Panc1 (cell line): ENCODE results near the gene TMEM106C. TPM values are rescaled to one million over a fixed set of nuclear protein-coding genes. Genes with fewer than 3 reads are reported as not detected.

Experiments used
- ATAC-seq: fragments of 200-7000 bp; cut with Tn5 transposase; 2 replicates; pipeline ENCODE4 v1.9.1; 2020; ENCODE audit warnings: mild to moderate bottlenecking, moderate library complexity
- BruUV-seq: library from RNA; stranded (reverse); fragments of 400-500 nt; replicated peaks from 2 replicates; lab custom pipeline; 2021; lab: Mats Ljungman, UMichigan
- CTCF ChIA-PET: fragments of 300-600 bp; sonication (Branson Sonifier 250); formaldehyde crosslinking; loops from one replicate; lab custom pipeline; 2022; ENCODE audit warnings: antibody characterized with exemption; lab: Charles Lee
- POLR2A ChIA-PET: fragments of 300-600 bp; sonication (Branson Sonifier 250); formaldehyde crosslinking; loops from one replicate; lab custom pipeline; 2022; ENCODE audit warnings: antibody characterized with exemption; lab: Charles Lee
- DNase-seq: peaks from one replicate; pipeline ENCODE4 v3.0.0-alpha.2; 2010; ENCODE audit warnings: low read depth, low spot score
- H3K27ac ChIP-seq: 2 replicates; pipeline ENCODE4 v1.5.1; 2011; ENCODE audit warnings: mild to moderate bottlenecking, low read length, inconsistent platforms
- H3K27me3 ChIP-seq: fragments of 200-500 bp; sonication (Bioruptor generic); 2 replicates; pipeline ENCODE4 v1.6.0; 2014; ENCODE audit warnings: low read length, inconsistent platforms; ENCODE audit not compliant: control insufficient read depth, insufficient read depth
- H3K36me3 ChIP-seq: fragments of 200-500 bp; sonication (Bioruptor generic); 2 replicates; pipeline ENCODE4 v1.5.1; 2014; ENCODE audit warnings: inconsistent platforms, mild to moderate bottlenecking, low read length, moderate library complexity; ENCODE audit not compliant: control insufficient read depth, insufficient read depth
- H3K4me1 ChIP-seq: 2 replicates; pipeline ENCODE4 v1.5.1; 2011; ENCODE audit warnings: inconsistent platforms, mild to moderate bottlenecking, low read length, moderate library complexity; ENCODE audit not compliant: control insufficient read depth, insufficient read depth
- H3K4me3 ChIP-seq, 2 experiments: 2 replicates each; pipeline ENCODE4 v1.5.1; 2011 to 2012; ENCODE audit warnings: low read depth in 2 of 2, low read length in 2 of 2, mild to moderate bottlenecking in 2 of 2, inconsistent platforms in 1 of 2, moderate library complexity in 1 of 2
- H3K9me3 ChIP-seq: fragments of 200-500 bp; sonication (Bioruptor generic); 2 replicates; pipeline ENCODE4 v1.5.1; 2014; ENCODE audit warnings: low read depth, mild to moderate bottlenecking, inconsistent platforms, low read length, moderate library complexity; ENCODE audit not compliant: control insufficient read depth, insufficient read depth
- CTCF ChIP-seq: fragments of 450-650 bp; IDR thresholded peaks from 2 replicates; pipeline ENCODE4 v1.5.1; 2017; ENCODE audit warnings: mild to moderate bottlenecking
- POLR2AphosphoS5 ChIP-seq: IDR thresholded peaks from 2 replicates; pipeline ENCODE4 v1.6.1; 2012; ENCODE audit warnings: mild to moderate bottlenecking, low read depth, low read length, moderate library complexity
- REST ChIP-seq, 2 experiments: IDR thresholded peaks; 2 replicates each; pipeline ENCODE4 v1.6.1; 2011 to 2012; ENCODE audit warnings: low read depth in 2 of 2, control low read depth in 1 of 2, low read length in 1 of 2, mild to moderate bottlenecking in 1 of 2, moderate library complexity in 1 of 2; ENCODE audit not compliant: insufficient read depth in 1 of 2
- SIN3A ChIP-seq: IDR thresholded peaks from 2 replicates; pipeline ENCODE4 v1.6.1; 2012; ENCODE audit warnings: low read depth, mild to moderate bottlenecking, low read length, moderate library complexity, borderline replicate concordance; ENCODE audit not compliant: insufficient read depth
- TCF7L2 ChIP-seq: IDR thresholded peaks from 2 replicates; pipeline ENCODE4 v1.6.1; 2011; ENCODE audit warnings: mild to moderate bottlenecking, low read depth, low read length, inconsistent platforms
- in situ Hi-C: cut with HindIII; loops from 2 replicates; pipeline ENCODE4 v1.10.0; 2016; ENCODE audit warnings: low sequenced_read_pairs, low pct_unique_long_range_greater_than_20kb
- intact Hi-C: fragments of 100-400 bp; cut with micrococcal nuclease; formaldehyde crosslinking; loops from one replicate; pipeline ENCODE4 v1.10.0; 2022; ENCODE audit not compliant: unreplicated experiment
- total RNA-seq: library from RNA; stranded (reverse); gene quantifications from one replicate; pipeline ENCODE4 v1.2.1, GENCODE V29; 2021; ENCODE audit not compliant: unreplicated experiment

The TMEM106C gene
- total RNA-seq, 1 experiment from 2014 or later: 93.7 TPM

DNA sequence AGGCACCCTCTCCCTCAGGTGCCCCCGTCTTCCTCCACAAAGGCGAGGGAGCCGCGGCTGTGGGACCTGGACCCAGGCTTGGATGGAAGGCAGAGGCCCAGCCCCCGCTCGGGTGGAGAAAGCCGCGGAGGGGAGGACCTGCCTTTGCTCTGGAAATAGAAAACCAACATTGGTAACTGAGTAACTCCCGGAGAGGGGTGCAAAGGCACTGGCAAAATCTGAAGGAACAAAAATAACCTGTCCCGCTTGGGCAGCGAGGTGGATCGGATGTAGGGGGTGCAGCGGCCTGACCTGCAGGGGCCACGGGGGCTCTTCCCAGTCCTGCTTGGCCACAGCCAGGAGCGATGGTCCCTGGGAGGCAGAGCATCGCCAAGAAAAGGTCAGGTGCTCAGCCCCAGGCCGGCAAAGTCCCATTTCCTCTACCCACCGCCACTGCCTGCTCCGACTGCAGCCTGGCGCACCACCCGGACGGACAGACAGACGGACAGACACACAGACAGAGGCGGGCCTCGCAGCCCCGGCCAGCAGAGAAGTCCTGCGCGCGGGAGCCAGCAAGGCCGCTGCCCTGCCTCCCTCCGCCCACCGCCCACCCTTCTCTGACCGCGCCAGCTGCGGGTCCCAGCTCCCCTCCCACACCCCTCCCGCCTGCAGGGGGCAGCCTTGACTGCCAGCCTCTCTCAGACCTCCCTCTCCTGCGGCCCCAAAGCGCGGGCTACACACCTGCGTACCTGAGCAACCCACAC is 21.4 kb upstream of the TMEM106C start:
- TF ChIP-seq SIN3A: no peak
- TF ChIP-seq CTCF: no peak; the same call in 1 of the 2 replicates
- TF ChIP-seq REST (IDR thresholded peaks at IDR 0.05; ENCODE audit: insufficient read depth in 1 of 2, low read depth in 2 of 2, low read length in 1 of 2): no peak
- TF ChIP-seq POLR2AphosphoS5: no peak
- TF ChIP-seq TCF7L2: no peak
- ATAC-seq (peak; percentile 44; the same call in 1 of the 2 replicates), DNase-seq (no peak)
- Histone ChIP-seq H3K27me3 (no peaks in the 10 kb centered on the region), H3K4me1 (no peaks in the 10 kb centered on the region; the same call in 1 of the 2 replicates), H3K27ac (no peak overlapping the region), H3K4me3 (no peak overlapping the region), H3K9me3 (no peaks in the 10 kb centered on the region), H3K36me3 (no peaks in the 10 kb centered on the region)
- ChIA-PET POLR2A (no interaction called here), CTCF (no interaction called here)
- in situ Hi-C loops: no loop called here
- intact Hi-C loops: no loop called here
- no TSS peak for BruUV-seq

DNA sequence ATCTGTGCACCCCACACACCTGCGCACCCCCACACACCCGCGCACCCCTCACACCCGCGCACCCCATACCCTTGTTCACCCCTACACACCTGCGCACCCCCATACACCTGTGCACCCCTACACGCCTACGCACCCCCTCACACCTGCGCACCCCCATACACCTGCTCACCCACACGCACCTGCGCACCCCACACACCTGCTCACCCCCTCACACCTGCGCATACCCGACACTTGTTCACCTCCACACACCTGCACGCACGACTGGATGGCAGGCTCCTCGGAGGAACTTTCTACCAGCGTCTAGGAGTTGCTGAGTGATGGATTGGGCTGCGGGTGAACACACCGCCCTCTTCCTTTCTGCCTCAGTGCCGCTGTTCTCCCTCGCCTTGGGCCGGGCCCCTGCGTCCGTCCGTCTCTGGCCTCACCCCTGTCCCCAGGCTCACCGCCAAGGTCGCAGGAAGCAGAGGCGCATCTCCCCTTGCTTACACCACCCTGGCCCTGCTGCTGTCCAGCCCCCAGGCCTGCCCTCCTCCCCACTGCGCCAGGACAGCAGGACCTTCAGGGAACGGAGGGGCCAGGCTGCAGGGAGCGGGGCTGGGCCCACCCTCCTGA is 20.7 kb upstream of the TMEM106C start:
- intact Hi-C loops: no loop called here
- CTCF ChIA-PET: no interaction called here
- H3K4me3 ChIP-seq: no peak overlapping the region

More for the DNA sequence above, 20.7 kb upstream of the TMEM106C start:
- Histone ChIP-seq H3K9me3 (no peaks in the 10 kb centered on the region), H3K27ac (no peak overlapping the region), H3K4me1 (no peaks in the 10 kb centered on the region; the same call in 1 of the 2 replicates), H3K36me3 (no peaks in the 10 kb centered on the region), H3K27me3 (no peaks in the 10 kb centered on the region)
- BruUV-seq: no TSS peak
- POLR2A ChIA-PET: no interaction called here
- in situ Hi-C loops: no loop called here
- ATAC-seq: no peak
- no peak for DNase-seq
- TF ChIP-seq REST (IDR thresholded peaks at IDR 0.05; ENCODE audit: insufficient read depth in 1 of 2, low read depth in 2 of 2, low read length in 1 of 2) (no peak), CTCF (no peak; the same call in 1 of the 2 replicates), SIN3A (no peak), POLR2AphosphoS5 (no peak), TCF7L2 (no peak)
